H4 (cell line): ENCODE data around the gene DNAAF8. TPM values are rescaled to one million over a fixed set of nuclear protein-coding genes. Genes with fewer than 3 reads are reported as not detected.
A peak's percentile ranks its signal among the peaks of the same experiment; 100 is the strongest.

Source experiments
- DNase-seq: peaks from one replicate; pipeline ENCODE4 v3.0.0-alpha.2; 2015; ENCODE audit warnings: low spot score
- total RNA-seq: library from RNA; depleted of rRNA; stranded (reverse); fragments of >200 nt; shearing (Covaris generic); gene quantifications from 2 replicates; pipeline ENCODE4 v1.2.3, GENCODE V29; 2014

Gene DNAAF8
- total RNA-seq, 1 experiment from 2014 or later = 0.62 TPM

DNA sequence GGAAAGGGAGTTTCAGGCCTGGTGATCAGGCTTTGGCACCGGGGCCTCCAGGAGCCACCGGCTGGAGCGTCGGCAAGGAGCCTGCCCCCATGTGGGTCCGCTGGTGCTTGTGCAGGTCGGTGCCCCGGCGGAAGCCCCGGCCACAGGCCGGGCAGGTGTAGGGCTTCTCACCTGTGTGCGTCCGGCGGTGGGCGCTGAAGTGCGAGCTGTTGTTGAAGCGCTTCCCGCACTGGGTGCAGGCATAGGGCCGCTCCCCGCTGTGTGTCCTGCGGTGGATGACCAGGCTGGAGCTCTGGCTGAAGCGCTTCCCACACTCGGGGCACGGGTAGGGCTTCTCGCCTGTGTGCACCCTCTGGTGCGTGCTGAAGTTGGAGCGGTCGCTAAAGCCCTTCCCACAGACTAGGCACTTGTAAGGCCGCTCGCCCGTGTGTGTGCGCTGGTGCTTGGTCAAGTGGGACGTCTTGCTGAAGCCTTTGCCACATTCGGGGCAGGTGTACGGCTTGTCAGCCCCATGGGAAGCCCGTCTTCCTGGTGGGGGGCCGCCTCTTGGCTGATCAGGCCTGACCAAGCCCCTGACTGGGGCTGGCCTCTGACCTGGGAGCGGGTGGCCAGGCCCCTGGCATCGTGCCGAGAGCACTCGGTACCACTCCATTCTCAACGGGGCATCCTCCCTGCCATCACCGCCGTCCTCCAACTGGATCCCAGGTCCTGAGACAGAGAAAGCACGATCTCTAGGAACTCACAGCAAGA, 18.2 kb downstream of the DNAAF8 start:
- DNase-seq = no peak

DNA sequence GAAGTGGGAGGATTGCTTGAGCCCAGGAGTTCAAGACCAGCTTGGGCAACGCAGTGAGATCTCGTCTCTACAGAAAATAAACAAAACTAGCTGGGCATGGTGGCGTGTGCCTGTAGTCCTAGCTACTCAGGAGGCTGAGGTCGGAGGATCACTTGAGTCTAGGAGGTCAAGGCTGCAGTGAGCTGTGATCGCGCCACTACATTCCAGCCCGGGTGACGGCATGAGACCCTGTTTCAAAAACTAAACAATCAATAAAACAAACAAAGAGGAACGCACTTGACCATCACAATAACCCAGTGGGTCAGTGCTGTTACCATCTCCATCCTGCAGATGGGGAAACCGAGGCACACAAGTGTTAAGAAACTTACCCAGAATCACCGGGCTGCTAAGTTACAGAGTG, 18.9 kb downstream of the DNAAF8 start:
- DNase-seq = no peak

DNA sequence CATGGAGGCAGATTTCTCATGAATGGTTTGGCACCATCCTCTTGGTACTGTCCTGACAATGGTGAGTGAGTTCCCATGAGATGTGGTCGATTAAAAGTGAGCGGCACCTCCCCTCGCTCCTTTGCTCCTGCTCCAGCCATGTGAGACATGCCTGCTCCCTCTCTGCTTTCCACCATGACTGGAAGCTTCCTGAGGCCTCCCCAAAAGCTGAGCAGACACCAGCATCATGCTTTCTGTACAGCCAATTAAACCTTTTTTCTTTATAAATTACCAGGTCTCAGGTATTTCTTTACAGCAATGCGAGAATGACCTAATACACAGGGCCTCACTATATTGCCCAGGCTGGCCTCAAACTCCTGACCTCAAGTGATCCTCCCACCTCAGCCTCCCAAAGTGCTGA, 20.5 kb downstream of the DNAAF8 start:
- DNase-seq = no peak

DNA sequence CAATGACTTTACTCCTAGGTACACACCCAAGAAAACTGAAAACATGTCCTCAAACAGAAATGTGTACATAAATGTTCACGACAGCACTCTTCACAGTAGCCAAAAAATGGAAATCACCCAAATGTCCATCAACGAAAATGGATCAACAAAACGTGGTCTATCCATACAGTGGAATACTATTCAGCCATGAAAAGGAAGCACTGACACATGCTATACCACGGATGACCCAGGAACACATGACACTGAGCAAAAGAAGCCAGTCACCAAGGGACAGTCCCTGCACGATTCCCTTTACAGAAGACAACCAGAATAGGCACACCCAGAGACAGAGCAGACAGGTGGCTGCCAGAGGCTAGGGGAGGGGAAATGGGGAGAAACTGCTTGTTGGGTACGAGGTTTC, 21.4 kb downstream of the DNAAF8 start:
- no peak for DNase-seq

DNA sequence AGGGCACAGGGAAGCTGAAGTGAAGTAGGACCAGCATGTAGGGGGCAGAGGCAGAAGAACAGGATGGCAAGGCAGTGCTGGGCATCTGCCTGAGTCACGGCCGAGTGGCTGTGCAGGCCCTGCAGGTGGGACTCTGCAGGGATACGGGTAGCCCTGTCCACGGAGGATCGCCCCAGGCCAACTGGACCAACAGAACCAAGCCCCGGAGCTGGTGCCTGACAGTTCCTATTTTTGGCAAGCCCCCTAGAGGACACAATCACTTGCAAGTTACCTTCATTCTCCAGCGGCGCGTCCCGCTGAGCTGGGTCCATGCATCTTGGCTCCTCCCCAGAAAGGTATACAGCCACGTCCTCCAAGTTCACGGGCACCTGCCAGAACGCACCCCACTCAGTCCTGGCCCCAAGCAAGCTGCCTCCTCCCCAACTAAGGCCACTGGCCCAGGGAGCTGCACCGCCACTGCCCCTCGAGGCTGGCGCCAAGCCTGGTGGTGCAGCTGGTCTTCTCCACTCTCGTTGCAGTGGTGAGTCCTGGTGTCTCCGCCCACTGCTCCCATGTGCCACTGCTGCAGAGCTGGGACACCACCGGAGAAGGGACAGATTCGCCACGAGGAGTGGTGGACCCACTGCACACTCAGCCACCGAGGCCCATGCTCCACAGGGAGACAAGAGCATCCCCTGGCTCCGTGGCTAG, 26.0 kb downstream of the DNAAF8 start:
- DNase-seq = no peak

DNA sequence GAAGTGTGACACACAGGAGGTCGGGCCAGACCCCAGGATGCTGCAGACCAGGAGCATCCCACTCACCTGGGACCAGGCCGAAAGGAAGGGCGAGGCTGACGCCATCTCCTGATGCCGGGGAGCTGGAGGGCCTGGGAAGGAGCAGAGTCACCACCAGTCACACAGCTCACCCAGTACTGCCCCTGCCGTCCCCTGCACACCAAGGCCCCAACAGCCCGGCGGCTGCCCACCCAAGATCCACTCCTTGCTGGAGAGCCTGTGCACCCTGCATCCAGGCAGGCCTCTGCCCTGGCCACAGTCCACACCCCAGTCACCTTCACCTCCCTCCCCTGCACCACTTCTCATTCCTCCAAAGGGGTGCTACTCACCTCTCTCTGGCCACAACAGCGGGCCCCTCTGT, 27.9 kb downstream of the DNAAF8 start:
- DNase-seq = no peak

DNA sequence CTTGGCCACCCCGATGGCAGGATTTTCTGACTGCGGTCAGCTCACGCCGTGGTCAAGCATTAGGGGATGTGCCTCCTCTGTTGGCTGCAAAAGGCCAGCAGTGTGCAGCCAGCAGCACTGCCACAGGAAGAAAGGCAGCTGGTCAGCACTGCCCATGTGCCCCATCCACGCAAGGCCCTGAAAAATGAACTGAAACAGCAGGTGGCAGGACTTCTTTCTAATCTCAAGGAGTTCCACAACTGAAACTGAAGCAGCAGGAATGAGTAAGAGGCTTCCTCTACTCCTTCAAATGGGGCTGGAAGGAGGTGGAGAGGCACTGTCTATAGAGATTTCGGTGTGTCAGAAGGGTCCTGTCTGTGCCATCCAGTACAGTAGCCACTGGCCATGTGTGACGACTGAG, 29.5 kb downstream of the DNAAF8 start:
- DNase-seq = no peak

DNA sequence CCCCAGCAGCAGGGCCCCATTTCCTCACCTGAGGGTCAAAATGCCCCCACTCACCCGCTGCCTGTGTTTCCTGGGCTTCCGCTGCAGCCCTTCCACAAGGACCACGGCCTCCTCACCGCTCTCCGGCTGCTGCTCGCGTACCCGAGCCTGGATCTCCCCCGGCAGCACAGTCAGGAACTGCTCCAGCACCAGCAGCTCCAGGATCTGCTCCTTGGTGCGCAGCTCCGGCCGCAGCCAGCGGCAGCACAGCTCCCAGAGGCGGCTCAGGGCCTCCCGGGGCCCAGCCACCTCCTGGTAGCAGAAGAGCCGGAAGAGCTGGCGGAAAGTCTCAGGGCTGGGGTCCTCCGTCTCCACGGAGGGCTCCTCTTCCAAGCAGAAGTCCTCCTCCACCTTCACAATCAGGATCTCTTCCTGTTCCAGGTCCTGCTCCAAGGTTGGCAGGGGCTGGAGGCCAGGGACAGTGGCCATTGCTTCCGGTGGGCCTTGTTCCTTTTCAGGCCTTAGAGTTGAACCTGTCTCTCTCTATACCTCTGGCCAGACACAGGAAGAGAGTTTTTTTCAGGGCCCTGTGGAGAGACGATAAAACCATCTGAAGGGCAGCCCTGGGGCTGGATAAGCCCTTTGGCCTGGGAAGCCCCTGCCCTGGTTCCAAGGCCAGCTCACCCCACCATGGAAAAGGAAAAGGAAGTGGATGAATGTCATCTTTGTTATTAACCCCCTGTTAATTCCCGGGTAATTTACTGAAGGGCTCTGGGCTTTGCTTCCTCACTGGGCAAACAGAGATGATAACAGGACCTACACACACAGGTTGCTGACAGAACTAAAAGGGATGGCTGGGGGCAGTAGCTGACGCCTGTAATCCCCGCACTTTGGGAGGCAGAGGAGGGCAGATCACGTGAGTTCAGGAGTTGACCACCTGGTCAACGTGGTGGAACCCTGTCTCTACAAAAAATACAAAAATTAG, 31.5 kb downstream of the DNAAF8 start:
- no peak for DNase-seq

DNA sequence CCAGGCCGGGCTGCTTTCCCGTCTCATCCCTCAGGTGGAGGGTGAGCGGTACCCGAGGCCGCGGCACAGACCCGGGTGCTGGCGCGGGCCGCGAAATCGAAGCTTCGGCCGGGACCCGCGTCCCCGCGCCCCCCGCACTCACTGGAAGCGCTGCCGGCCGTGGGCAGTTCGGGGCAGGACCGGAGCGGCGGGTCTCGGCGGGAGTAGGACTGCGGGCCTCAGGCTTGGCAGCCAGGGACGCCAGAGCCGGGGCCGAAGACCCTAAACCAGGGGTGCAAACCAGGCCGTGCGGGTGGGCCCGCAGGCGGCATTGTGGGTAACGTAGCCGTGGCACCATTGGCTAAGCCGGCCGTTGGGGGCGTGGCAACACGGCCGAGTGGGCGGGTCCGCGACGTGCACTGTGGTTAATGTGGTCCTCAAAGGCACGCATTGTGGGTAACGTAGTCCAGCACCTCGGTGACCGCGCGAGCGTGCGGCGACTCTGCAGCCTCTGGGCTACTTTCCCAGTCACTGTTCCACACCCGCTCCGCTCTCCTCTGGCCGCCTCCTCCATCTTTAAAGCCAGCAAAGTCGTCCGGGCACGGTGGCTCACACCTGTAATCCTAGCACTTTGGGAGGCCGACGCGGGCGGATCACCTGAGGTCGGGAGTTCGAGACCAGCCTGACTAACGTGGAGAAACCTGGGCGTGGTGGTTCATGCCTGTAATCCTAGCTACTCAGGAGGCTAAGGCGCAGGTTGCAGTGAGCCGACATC, 32.7 kb downstream of the DNAAF8 start, which contains the start of gene ZNF500:
Gene ZNF500, minus strand, starts transcription at position 288 of the 754 bp plus-strand sequence. CDS start 1,184 bp downstream, outside the sequence.
- DNase-seq = peak; percentile 96

DNA sequence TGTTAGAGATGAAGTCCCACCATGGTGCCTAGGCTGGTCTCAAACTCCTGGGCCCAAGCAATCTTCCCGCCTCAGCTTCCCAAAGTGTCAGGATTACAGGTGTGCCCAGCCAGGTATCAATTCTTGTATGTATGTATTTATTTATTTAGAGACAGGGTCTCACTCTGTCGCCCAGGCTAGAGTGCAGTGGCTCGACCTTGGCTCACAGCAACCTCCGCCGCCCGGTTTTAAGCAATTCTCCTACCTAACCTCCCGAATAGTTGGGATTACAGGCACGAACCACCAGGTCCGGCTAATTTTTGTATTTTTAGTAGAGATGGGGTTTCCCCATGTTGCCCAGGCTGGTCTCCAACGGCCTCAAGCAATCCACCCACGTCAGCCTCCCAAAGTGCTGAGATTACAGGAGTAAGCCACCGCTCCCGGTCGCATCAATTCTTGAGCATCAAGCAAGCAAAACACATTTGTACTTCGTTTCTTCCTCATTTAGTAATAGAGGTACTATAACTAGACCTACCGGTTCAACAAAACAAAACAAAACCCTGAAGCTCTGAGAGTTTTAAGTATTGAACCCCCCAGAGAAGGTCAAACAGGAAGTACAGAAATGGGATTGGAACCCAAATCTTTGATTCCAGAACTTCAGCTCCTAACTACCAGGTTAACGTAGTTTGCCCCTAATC, 33.7 kb downstream of the DNAAF8 start:
- no peak for DNase-seq

DNA sequence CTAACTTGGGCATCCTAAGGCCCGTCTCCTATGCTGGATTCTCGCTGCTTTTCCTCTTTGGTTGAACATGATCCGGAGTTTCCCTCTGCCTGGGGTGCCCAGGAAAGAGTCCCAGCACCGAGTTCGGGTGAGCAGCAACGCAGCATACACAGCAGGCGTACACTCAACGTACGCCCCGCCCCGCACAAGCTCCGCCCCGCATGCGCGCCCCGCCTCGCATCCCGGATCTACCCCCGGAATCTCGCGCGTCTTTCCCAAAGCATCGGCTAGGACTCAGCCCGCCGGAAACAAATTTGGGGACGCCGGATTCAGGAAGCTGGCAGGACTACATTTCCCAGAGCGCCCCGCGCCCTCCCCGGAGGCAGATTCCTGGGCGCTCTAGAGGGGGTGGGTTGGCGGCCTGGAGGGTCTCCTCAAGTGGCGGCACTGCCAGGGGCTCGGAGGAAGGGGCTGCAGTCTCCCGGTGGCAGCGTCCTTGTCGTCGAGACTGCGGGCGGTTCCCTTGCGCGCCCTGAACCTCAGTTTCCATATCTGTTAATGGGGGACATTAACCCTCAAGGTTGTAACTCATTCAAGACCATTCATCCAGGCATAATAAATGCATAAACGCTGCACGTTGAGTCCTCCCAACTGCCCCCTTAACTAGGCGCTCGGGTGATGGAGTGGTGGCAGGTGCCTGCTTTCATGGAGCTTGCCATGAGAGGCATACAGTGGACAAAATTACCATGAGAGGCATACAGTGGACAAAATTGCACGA, 34.4 kb downstream of the DNAAF8 start:
- peak; percentile 90 for DNase-seq

DNA sequence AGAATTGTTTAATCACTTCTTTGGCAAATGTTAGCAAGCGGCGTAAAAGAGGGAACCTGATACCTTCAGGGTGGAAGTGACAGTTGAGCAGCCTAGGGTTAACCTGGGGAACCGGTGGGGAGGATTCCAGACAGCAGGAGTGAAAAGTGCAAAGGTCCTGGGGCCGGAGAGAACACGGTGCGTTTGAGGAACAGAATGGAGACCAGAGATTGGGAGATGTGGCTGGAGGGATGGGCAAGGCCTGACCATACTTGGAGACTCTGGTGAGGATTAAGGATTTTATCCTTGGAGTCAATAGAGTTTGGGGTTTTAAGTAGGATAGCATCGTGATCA, 34.9 kb downstream of the DNAAF8 start:
- no peak for DNase-seq

DNA sequence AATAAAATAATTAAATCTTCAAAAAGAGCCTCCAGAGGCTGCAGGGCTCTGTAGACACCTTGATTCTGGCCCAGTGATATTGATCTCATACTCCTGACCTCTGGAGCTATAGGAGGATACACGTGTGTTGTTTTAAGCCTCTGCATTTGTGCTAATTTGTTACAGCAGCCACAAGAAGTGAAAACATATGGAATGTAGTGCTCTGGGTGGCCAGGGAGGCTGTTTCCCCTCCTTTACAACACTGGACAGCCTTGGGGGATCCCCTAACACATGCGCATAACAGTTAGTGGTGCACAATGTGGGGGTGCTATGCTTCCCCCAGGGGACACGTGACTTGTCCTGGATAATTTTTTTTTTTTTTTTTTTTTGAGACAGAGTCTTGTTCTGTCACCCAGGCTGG, 37.3 kb downstream of the DNAAF8 start:
- no peak for DNase-seq

DNA sequence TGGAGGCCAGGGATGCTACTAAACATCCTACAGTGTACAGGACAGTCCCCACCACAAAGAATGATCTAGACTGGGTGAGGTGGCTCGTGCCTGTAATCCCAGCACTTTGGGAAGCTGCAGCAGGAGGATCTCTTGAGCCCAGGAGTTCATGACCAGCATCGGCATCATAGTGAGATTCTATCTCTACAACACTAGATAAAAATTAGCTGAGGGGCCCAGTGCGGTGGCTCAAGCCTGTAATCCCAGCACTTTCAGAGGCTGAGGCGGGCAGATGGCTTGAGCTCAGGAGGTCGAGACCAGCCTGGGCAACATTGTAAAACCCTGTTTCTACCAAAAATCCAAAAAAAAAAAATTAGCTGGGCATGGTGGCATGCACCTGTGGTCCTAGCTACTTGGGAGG, 38.0 kb downstream of the DNAAF8 start:
- no peak for DNase-seq

DNA sequence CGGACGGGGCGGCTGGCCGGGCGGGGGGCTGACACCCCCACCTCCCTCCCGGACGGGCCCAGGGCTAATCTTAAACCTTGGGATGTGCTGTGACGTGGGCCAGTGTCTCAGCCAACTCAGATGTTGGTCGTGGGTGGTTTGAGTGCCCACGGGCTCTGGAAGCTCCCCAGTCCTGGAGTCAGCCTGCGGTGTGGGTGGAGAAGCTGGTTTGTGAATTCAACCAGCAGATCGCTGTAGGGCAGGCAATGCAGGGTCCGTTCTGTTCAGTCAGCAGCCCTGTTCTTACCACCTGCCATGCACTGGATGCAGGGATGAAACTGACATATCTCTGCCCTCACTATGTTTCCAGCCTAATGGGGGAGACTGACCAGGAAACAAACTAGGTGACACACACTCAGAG, 40.7 kb downstream of the DNAAF8 start:
- no peak for DNase-seq

DNA sequence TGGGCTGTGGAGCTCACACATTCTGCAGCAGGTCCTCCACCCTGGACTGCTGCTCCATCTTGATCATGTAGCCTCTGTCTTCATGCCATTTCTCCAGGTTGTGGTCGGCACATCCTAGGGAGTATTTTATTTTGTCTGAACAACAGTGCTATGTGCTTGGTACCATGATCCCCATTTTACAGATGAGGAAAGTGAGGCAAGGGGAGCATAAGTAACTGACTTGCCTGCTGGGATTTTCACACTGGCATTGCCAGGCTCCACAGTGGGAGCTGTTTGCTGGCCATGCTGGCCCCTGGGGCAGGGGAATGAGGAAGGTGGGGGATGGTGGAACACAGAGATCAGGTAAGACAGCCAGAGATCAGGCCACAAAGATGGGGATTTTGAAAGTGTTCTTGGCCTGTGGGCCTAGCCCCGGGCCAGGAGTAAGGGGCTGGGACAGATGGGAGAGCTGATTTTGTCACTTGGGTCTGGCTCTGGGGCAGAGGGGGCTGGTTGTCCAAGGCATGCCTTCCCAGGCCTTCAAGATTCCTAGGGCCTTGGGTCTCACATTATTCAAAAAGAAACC, 41.9 kb downstream of the DNAAF8 start:
- DNase-seq = no peak

DNA sequence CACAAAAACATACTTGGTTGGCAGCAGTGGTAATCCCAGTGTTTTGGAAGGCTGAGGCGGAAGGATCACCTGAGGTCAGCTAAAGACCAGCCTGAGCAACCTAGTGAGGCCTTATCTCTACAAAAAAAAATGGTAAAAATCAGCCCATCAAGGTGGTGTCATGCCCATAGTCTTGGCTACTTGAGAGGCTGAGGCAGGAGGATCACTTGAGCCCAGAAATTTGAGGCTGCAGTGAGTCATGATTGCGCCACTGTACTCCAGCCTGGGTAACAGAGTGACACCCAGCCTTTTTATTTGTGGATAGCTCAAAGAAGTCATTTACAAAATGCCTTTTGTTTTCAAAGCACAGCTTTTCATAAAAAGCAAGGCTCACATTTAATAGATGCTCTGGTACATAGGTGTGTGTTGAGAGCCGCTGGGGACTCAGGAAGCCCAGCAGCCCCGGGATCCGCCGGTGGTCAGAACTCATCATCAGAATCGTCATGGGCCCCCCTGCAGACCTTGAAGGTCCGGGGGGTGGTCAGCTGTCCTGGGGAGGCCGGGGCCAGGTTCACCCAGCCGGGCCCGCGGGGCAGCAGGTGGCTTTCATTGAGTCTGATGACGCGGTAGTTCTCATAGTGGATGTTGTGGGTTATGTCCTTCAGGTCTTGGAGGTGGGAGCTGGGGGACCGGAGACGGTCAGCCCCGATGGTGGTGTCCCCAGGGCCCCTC, 43.2 kb downstream of the DNAAF8 start:
- no peak for DNase-seq

DNA sequence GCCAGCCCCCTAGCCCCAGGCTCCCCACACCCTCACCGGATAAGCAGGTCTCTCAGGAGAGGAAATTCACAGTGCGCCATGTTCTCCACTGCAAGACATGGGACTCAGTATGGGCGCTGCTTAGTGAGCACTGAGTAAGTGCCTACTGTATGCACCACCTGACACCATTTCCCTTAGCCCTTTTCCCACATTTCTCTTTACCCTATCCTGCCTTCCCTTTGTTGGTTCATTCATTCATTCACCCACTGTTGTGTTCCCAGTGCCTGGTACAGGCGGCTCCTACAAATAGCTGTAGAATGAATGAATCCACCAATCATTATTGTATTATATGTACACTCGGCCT, 43.7 kb downstream of the DNAAF8 start:
- DNase-seq = no peak

DNA sequence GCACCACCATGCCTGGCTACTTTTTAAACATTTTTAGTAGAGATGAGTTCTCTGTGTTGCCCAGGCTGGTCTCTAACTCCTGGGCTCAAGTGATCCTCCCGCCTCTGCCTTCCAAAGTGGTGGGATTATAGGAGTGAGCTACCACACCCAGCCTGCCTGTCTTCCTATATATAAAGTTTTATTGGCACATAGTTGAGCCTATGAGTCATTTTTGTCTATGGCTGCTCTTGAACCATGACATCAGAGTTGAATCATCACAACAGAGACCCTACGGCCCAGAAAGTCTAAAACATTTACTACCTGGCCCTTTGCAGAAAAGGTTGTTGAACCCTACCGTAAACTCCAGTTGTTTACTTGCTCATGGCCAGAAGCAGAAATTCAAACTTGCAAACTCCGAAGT, 45.9 kb downstream of the DNAAF8 start:
- no peak for DNase-seq
